PC-3 (cell line): ENCODE measurements around the gene CDX2. TPM values are rescaled to one million over a fixed set of nuclear protein-coding genes. Genes with fewer than 3 reads are reported as not detected.
A peak's percentile ranks its signal among the peaks of the same experiment; 100 is the strongest.

Experiments used
- ATAC-seq: fragments of 200-7000 bp; cut with Tn5 transposase; 2 replicates; pipeline ENCODE4 v1.9.1; 2020; ENCODE audit warnings: mild to moderate bottlenecking, moderate library complexity
- BruUV-seq: library from RNA; stranded (reverse); fragments of 400-500 nt; replicated peaks from 2 replicates; lab custom pipeline; 2021; lab: Mats Ljungman, UMichigan
- CTCF ChIA-PET: fragments of 300-600 bp; sonication (Branson Sonifier 250); formaldehyde crosslinking; loops from one replicate; lab custom pipeline; 2022; ENCODE audit warnings: antibody characterized with exemption; lab: Charles Lee
- POLR2A ChIA-PET: fragments of 300-600 bp; sonication (Branson Sonifier 250); formaldehyde crosslinking; loops from one replicate; lab custom pipeline; 2022; ENCODE audit warnings: antibody characterized with exemption; ENCODE audit not compliant: unreplicated experiment; lab: Charles Lee
- DNase-seq: peaks from one replicate; pipeline ENCODE4 v3.0.0-alpha.2; 2015
- H2AFZ ChIP-seq: fragments of 300-600 bp; sonication (generic); 2 replicates; pipeline ENCODE4 v1.6.0; 2016; ENCODE audit warnings: antibody characterized with exemption, low read length
- H3F3A ChIP-seq: fragments of 300-600 bp; sonication (generic); one replicate; pipeline ENCODE4 v1.6.0; 2017; ENCODE audit warnings: antibody characterized with exemption, low read length, control low read depth, mild to moderate bottlenecking; ENCODE audit not compliant: unreplicated experiment
- H3K27ac ChIP-seq: fragments of 300-600 bp; sonication (generic); 2 replicates; pipeline ENCODE4 v1.5.1; 2016; ENCODE audit warnings: mild to moderate bottlenecking, low read length
- H3K27me3 ChIP-seq: fragments of 300-600 bp; sonication (generic); 2 replicates; pipeline ENCODE4 v1.6.1; 2016; ENCODE audit warnings: low read length, mixed read lengths
- H3K36me3 ChIP-seq: fragments of 300-600 bp; sonication (generic); 2 replicates; pipeline ENCODE4 v1.6.1; 2016; ENCODE audit warnings: low read depth, mixed run types, low read length, mixed read lengths
- H3K4me1 ChIP-seq: fragments of 300-600 bp; sonication (generic); 2 replicates; pipeline ENCODE4 v1.5.1; 2016; ENCODE audit warnings: low read length; ENCODE audit not compliant: insufficient read depth
- H3K4me2 ChIP-seq: fragments of 300-600 bp; sonication (generic); 2 replicates; pipeline ENCODE4 v1.6.0; 2016; ENCODE audit warnings: low read length
- H3K4me3 ChIP-seq: fragments of 300-600 bp; sonication (generic); 2 replicates; pipeline ENCODE4 v1.5.1; 2016; ENCODE audit warnings: mild to moderate bottlenecking, low read length, mixed read lengths
- H3K79me2 ChIP-seq: fragments of 300-600 bp; sonication (generic); 2 replicates; pipeline ENCODE4 v1.6.1; 2017; ENCODE audit warnings: low read length, mixed read lengths
- H3K9ac ChIP-seq: fragments of 300-600 bp; sonication (generic); 2 replicates; pipeline ENCODE4 v1.6.0; 2016; ENCODE audit warnings: mild to moderate bottlenecking, low read length
- H3K9me2 ChIP-seq: fragments of 300-600 bp; sonication (generic); replicated peaks from 2 replicates; pipeline ENCODE4 v1.6.1; 2016; ENCODE audit warnings: mixed run types, low read length, mixed read lengths
- H3K9me3 ChIP-seq: fragments of 300-600 bp; sonication (generic); 2 replicates; pipeline ENCODE4 v1.6.1; 2016; ENCODE audit warnings: low read length, mixed read lengths
- H4K20me1 ChIP-seq: fragments of 300-600 bp; sonication (generic); 2 replicates; pipeline ENCODE4 v1.6.1; 2016; ENCODE audit warnings: low read length, mixed read lengths
- CTCF ChIP-seq: fragments of 300-600 bp; sonication (generic); conservative IDR thresholded peaks from 2 replicates; pipeline ENCODE4 v1.5.1; 2017; ENCODE audit warnings: antibody characterized with exemption, low read depth, mild to moderate bottlenecking, low read length
- EZH2 ChIP-seq: fragments of 300-600 bp; sonication (generic); IDR thresholded peaks from one replicate; pipeline ENCODE4 v1.6.1; 2017; ENCODE audit warnings: antibody characterized with exemption, mild to moderate bottlenecking, low read length; ENCODE audit not compliant: unreplicated experiment
- EZH2phosphoT487 ChIP-seq: fragments of 300-600 bp; sonication (generic); IDR thresholded peaks from 2 replicates; pipeline ENCODE4 v1.6.1; 2018; ENCODE audit warnings: mild to moderate bottlenecking, antibody characterized with exemption, low read length, borderline replicate concordance
- intact Hi-C: fragments of 100-400 bp; cut with micrococcal nuclease; formaldehyde crosslinking; loops from 2 replicates; pipeline ENCODE4 v1.9.0; 2023
- total RNA-seq: library from RNA; depleted of rRNA; stranded (reverse); fragments of >200 nt; gene quantifications from 2 replicates; pipeline ENCODE4 v1.2.3, GENCODE V29; 2014

Gene CDX2
- total RNA-seq, 1 experiment from 2014 or later = 0.62 TPM

- no TSS peak for BruUV-seq
- Histone ChIP-seq H4K20me1 (no peaks in the 10 kb centered on the region), H3K9ac (no peak overlapping the region), H3K4me2 (no peak overlapping the region), H3K4me1 (no peaks in the 10 kb centered on the region), H3K4me3 (no peak overlapping the region), H3K36me3 (no peaks in the 10 kb centered on the region), H3K79me2 (no peaks in the 10 kb centered on the region), H3K9me3 (no peaks in the 10 kb centered on the region), H2AFZ (0 out of 2 replicates have a peak overlapping the region, but pooled peaks have one; percentile 42), H3K27ac (no peak overlapping the region), H3K27me3 (peaks cover 55% of the 10 kb centered on the region), H3F3A (no peaks in the 10 kb centered on the region), H3K9me2 (no peaks in the 10 kb centered on the region)
- DNase-seq (no peak), ATAC-seq (no peak)
- POLR2A ChIA-PET = no interaction called here
- TF ChIP-seq EZH2 = peak; percentile 42
- TF ChIP-seq CTCF = no peak
- TF ChIP-seq EZH2phosphoT487 = peak; percentile 19; the same call in 1 of the 2 replicates
- CTCF ChIA-PET = no interaction called here
- intact Hi-C loops = no loop called here
Measured at GRCh38 chr13:27926644-27927434, 42.3 kb downstream of the CDX2 start.

- H3K27ac ChIP-seq = no peak overlapping the region
- no peak overlapping the region for H2AFZ ChIP-seq
- H3F3A ChIP-seq = no peaks in the 10 kb centered on the region
- no peaks in the 10 kb centered on the region for H3K36me3 ChIP-seq
- no peaks in the 10 kb centered on the region for H3K9me3 ChIP-seq
- ATAC-seq = no peak
- ChIA-PET POLR2A (no interaction called here), CTCF (no interaction called here)
- no peaks in the 10 kb centered on the region for H3K79me2 ChIP-seq
- H3K4me3 ChIP-seq = no peak overlapping the region
- no peaks in the 10 kb centered on the region for H3K4me1 ChIP-seq
- no peaks in the 10 kb centered on the region for H4K20me1 ChIP-seq
- H3K4me2 ChIP-seq = no peak overlapping the region
- H3K9ac ChIP-seq = no peak overlapping the region
- H3K27me3 ChIP-seq = peaks cover 55% of the 10 kb centered on the region
- BruUV-seq = no TSS peak
- no peaks in the 10 kb centered on the region for H3K9me2 ChIP-seq
- no peak for TF ChIP-seq CTCF
- no peak for TF ChIP-seq EZH2phosphoT487
- no peak for TF ChIP-seq EZH2
- DNase-seq = no peak
- intact Hi-C loops = no loop called here
Measured at GRCh38 chr13:27925220-27925991, 43.7 kb downstream of the CDX2 start.
